Esophagus squamous epithelium (tissue), 5 donors: ENCODE data around the gene RBFOX1. TPM values are rescaled to one million over a fixed set of nuclear protein-coding genes. Genes with fewer than 3 reads are reported as not detected.

Source experiments
- DNase-seq: peaks from one replicate; lab custom pipeline; 2025; lab: John Stamatoyannopoulos, UW
- H3K27ac ChIP-seq, 4 donors: fragments of 200-600 bp; sonication (generic); one replicate each; pipeline ENCODE4 v1.5.1; 2016 to 2019; ENCODE audit warnings: mild to moderate bottlenecking in 1 of 4
- H3K27me3 ChIP-seq, 4 donors: fragments of 200-600 bp; sonication (generic); 1 replicate in 3 of 4; 2 replicates in 1 of 4; pipeline versions ENCODE4 v1.5.1 to v1.6.0; 2017 to 2021; ENCODE audit warnings: antibody characterized with exemption in 1 of 4
- H3K36me3 ChIP-seq, 3 donors: fragments of 200-600 bp; sonication (generic); one replicate each; pipeline ENCODE4 v1.5.1; 2016 to 2019
- H3K4me1 ChIP-seq, 3 donors: fragments of 200-600 bp; sonication (generic); one replicate each; pipeline ENCODE4 v1.5.1; 2017 to 2019
- H3K4me3 ChIP-seq, 4 donors: fragments of 200-600 bp; sonication (generic); 1 replicate in 3 of 4; 2 replicates in 1 of 4; pipeline ENCODE4 v1.5.1; 2016 to 2019; ENCODE audit warnings: mild to moderate bottlenecking in 2 of 4, moderate library complexity in 1 of 4
- H3K9me3 ChIP-seq, 3 donors: fragments of 200-600 bp; sonication (generic); one replicate each; pipeline ENCODE4 v1.5.1; 2016 to 2019
- POLR2A ChIP-seq, 4 donors: fragments of 450-650 bp; IDR thresholded peaks; one replicate each; pipeline ENCODE4 v1.6.1; 2017; ENCODE audit warnings: antibody characterized with exemption in 4 of 4, mild to moderate bottlenecking in 4 of 4, moderate library complexity in 3 of 4
- WGBS, 2 donors: methylation state at CpG; one replicate each; pipeline ENCODE4 v1.1.5; 2018; 5-methylcytosine and 5-hydroxymethylcytosine counted together
- intact Hi-C: fragments of 100-400 bp; cut with DNase I; formaldehyde crosslinking; loops from one replicate; pipeline ENCODE4 v1.15.0; 2022
- total RNA-seq, 4 donors: library from RNA; depleted of rRNA; stranded (reverse); fragments of >200 nt; gene quantifications; one replicate each; pipeline ENCODE4 v1.1.0, GENCODE V29; 2016
- TF ChIP-seq, protein P1 (sequence below), 6 experiments: fragments of 450-650 bp in 4 of 6; fragments of 200-600 bp in 2 of 6; sonication (generic) in 2 of 6; IDR thresholded peaks; one replicate each; pipeline ENCODE4 v1.5.1; 2016 to 2019; ENCODE audit warnings: antibody characterized with exemption in 6 of 6, mild to moderate bottlenecking in 4 of 6, moderate library complexity in 4 of 6
- donor health status: DM: yes; HTN: yes; CAD: no.

Gene RBFOX1
- total RNA-seq, 4 donors from 2014 or later, result not detected

DNA sequence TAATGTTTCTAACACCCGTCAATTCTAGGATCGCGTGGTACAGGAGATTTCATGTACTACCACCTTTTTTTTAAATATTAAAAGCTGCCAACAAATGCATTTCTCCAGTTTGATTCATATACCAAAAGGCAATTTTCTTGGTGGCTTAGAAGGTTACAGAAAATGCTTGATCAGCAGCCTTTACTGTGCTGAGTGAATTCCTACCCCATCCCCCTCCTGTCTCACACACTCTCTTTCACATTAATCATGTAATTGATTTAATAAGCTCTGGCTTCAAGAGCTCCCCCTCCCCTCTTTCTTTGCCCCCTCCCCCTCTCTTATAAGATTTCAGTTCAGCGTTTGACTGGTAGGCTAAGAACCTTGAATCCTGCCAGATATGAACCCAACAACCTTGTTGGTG is 110.5 kb downstream of the RBFOX1 start:
- intact Hi-C loops, result no loop called here
- peaks cover 0 to 18% (median 0%) of the 10 kb centered on the region in 3 donors for H3K4me1 ChIP-seq
- H3K27ac ChIP-seq, result peak overlapping the region in 3 of 4 donors; percentile 22 to 53 (median 45)
- no peak for DNase-seq
- H3K27me3 ChIP-seq, result no peaks in the 10 kb centered on the region
- 67 to 70% methylated on average over 4 of the region's 4 CpGs for WGBS, 2 donors
- H3K9me3 ChIP-seq, result no peaks in the 10 kb centered on the region
- TF ChIP-seq, protein P1, sequence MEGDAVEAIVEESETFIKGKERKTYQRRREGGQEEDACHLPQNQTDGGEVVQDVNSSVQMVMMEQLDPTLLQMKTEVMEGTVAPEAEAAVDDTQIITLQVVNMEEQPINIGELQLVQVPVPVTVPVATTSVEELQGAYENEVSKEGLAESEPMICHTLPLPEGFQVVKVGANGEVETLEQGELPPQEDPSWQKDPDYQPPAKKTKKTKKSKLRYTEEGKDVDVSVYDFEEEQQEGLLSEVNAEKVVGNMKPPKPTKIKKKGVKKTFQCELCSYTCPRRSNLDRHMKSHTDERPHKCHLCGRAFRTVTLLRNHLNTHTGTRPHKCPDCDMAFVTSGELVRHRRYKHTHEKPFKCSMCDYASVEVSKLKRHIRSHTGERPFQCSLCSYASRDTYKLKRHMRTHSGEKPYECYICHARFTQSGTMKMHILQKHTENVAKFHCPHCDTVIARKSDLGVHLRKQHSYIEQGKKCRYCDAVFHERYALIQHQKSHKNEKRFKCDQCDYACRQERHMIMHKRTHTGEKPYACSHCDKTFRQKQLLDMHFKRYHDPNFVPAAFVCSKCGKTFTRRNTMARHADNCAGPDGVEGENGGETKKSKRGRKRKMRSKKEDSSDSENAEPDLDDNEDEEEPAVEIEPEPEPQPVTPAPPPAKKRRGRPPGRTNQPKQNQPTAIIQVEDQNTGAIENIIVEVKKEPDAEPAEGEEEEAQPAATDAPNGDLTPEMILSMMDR (IDR thresholded peaks at IDR 0.05), result no peak
- TF ChIP-seq POLR2A (IDR thresholded peaks at IDR 0.05), result no peak
- H3K36me3 ChIP-seq, result no peaks in the 10 kb centered on the region
- no peak overlapping the region for H3K4me3 ChIP-seq

DNA sequence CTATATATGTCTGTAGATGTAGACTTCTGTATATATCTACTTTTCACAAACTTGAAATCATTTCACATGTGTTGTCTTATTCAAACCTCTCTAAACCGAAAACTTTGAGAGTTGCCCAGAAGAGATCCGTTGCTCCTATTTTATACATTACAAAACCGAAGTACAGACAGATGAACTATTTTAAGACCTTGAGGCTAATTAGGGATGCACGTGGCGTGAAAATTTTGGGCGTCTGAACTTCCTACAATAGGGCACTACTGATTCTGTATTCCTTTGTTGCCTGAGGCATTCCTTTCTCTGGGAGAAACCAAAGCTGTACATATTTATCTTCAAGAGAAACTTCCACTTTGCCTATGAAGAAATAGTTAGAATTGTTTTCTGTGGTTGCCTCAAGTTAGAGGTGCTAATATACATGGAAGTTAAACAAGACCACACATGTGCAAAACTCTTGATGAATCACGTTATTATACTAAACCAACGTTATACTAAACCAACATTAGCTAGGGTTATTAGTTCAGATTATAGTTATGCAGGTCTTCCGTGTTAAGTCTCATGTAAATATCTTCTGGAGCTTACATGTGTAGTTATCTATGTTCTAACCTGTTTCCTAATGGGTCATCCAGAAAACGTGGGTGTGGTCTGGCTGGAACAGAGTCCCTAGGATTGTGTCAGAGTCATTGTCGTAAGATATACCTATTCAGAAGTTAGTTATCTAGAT is 111.2 kb downstream of the RBFOX1 start:
- H3K4me3 ChIP-seq, result no peak overlapping the region
- no peaks in the 10 kb centered on the region for H3K9me3 ChIP-seq
- intact Hi-C loops, result no loop called here
- H3K27me3 ChIP-seq, result no peaks in the 10 kb centered on the region
- H3K4me1 ChIP-seq, result peaks cover 0 to 18% (median 0%) of the 10 kb centered on the region in 3 donors
- H3K27ac ChIP-seq, result peak overlapping the region; percentile 21 to 53 (median 34)
- no peaks in the 10 kb centered on the region for H3K36me3 ChIP-seq
- TF ChIP-seq POLR2A (IDR thresholded peaks at IDR 0.05), result no peak
- TF ChIP-seq, protein P1 (IDR thresholded peaks at IDR 0.05), result no peak
- DNase-seq, result no peak
- 28 to 40% methylated on average over 11 of the region's 11 CpGs for WGBS, 2 donors

DNA sequence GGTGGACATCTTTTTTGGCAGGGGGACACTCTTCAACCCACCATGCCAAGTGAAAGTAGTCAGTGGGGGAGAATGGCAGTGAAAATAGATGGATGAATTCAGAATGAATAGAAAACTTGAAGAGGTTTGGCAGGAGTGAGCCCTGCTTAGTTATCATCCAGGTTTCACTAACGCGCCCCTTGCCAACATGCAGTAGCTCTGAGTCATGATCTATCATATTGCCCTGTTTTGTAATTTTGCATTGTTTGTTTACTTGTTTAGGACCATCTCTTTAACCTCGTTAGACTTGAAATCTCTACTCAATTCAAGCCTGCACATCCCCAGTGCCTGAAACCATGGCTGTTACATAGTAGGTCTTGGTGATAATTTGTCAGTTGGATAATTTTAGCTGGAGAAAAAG is 116.7 kb downstream of the RBFOX1 start:
- Histone ChIP-seq H3K4me3 (no peak overlapping the region), H3K9me3 (no peaks in the 10 kb centered on the region), H3K27me3 (no peaks in the 10 kb centered on the region), H3K27ac (no peak overlapping the region), H3K4me1 (peaks cover 0 to 16% (median 0%) of the 10 kb centered on the region in 3 donors), H3K36me3 (no peaks in the 10 kb centered on the region)
- no peak for TF ChIP-seq POLR2A (IDR thresholded peaks at IDR 0.05)
- TF ChIP-seq, protein P1 (IDR thresholded peaks at IDR 0.05), result no peak
- DNase-seq, result no peak
- intact Hi-C loops, result no loop called here
- WGBS, 2 donors, result 31 to 77% methylated on average over 3 of the region's 3 CpGs

DNA sequence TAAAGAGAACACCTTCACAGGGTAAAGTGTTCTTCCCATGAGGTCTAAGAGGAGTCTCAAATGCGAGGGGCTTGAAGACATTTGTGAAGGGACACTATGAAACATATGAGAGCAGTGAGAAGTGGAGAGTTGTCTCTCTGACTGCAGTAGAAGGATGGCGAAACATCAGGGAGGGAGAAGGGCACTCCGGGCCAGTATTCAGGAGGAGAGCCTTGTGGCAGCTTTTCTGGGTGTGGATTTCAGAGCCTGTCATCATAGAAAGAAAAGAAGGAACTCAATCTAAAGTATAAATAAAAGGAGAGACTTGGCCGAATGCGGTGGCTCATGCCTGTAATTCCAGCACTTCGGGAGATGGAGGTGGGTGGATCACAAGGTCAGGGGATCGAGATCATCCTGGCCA is 117.2 kb downstream of the RBFOX1 start:
- intact Hi-C loops, result no loop called here
- Histone ChIP-seq H3K9me3 (no peaks in the 10 kb centered on the region), H3K27me3 (no peaks in the 10 kb centered on the region), H3K4me3 (no peak overlapping the region), H3K4me1 (peaks cover 0 to 12% (median 0%) of the 10 kb centered on the region in 3 donors), H3K27ac (no peak overlapping the region), H3K36me3 (no peaks in the 10 kb centered on the region)
- TF ChIP-seq POLR2A (IDR thresholded peaks at IDR 0.05), result no peak
- TF ChIP-seq, protein P1 (IDR thresholded peaks at IDR 0.05), result no peak
- DNase-seq, result no peak
- 67 to 78% methylated on average over 7 of the region's 7 CpGs for WGBS, 2 donors

DNA sequence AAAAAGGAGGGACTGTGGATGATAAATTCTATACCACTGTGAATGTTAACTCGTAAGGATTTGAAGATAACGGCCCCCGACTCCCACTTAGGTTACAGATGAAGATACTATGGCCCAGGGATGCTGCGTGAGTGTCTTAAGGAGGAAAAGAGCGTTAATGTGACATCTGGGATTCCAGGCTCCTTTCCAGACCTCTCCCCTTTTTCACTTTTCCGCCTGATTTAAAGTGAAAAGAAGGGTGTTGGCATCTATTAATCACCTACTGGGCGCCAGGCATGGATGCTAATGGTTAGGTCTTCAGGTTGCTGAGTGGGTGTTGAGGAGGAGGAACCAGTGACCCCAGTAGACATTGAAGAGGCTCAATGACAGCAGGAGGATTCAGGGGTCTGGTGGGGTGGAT is 117.8 kb downstream of the RBFOX1 start:
- Histone ChIP-seq H3K9me3 (no peaks in the 10 kb centered on the region), H3K4me1 (peaks cover 0 to 12% (median 0%) of the 10 kb centered on the region in 3 donors), H3K27me3 (no peaks in the 10 kb centered on the region), H3K4me3 (no peak overlapping the region), H3K36me3 (no peaks in the 10 kb centered on the region), H3K27ac (no peak overlapping the region)
- DNase-seq, result no peak
- 47 to 67% methylated on average over 7 of the region's 7 CpGs for WGBS, 2 donors
- intact Hi-C loops, result no loop called here
- TF ChIP-seq, protein P1 (IDR thresholded peaks at IDR 0.05), result no peak
- TF ChIP-seq POLR2A (IDR thresholded peaks at IDR 0.05), result no peak
